DMS79 (cell line): ENCODE results near the gene DHX16.

ENCODE experiments used
- DNase-seq: peaks from one replicate; lab custom pipeline; 2025; lab: John Stamatoyannopoulos, UW

The DHX16 gene

DNA sequence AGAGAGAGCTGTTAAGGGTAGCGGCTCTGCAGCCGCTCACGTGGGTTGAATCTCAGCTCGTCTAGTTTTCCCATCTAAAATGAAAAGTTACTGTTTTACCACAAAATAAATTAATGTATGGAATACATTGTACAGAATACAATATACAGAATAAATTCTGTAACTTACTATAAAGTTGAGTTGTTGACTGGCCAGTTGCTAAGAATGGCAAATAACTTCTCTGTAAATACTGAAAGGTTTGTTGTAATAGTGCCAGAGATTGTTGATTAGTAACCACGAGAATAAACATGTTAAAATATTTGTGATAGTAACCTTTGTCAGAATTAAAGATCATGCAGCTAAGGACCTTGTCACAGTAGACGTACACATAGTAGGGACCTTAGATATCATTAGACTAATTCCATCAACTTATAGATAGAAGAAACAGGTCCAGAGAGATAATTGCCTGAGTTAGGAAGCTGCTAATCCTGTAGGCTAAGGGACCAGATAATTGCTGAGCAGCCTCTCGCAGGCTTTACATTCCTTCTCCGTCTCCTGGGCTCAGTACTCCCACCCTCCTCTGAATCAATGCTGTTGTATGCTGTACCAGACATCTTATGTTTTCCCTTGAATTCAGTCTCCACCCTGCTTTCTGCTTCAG, 18.5 kb upstream of the DHX16 start:
- no peak for DNase-seq

DNA sequence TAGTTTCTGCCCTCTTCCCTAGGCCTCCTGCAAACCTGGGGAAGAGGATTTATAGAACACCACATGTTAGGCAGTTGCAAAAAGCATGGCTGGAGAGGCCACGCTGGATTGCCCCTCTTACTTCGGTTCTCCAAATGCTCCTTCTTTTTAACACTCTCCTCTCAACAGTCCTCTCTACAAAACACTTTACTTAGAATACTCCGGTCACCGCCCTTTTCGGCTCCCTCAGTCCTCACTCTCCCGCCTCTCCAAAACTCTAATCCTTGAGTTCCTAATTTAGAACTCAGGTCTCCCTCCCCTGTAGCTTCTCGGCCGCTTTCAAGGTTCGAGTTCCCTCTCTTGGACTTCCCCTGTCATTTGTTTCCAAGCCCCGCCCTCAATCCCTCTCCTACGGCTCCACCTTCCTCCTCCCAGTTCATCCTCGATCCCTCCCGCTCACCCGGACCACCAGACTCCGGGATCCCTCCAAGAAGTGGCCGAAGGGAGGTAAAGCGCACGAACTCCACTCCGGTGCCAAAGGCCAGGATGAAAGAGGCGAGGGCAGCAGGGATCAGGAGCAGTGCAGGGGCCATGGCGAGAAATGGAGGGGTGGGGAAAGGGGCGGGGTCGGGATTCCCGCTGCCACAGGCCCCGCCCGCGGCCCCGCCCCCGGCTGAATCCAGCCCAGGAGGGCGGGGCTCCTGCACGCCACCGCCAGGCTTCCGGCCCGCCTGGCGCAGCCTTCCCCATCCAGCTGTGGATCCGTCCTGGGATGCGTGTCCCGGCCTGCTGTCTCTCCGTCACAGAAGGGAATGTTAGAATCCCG, 17.8 kb upstream of the DHX16 start, which contains the start of gene NRM:
NRM (minus strand) TSS at position 582 of the 805 bp plus-strand sequence; CDS start at position 572, 10 bp downstream.
- DNase-seq = peak; percentile 87

DNA sequence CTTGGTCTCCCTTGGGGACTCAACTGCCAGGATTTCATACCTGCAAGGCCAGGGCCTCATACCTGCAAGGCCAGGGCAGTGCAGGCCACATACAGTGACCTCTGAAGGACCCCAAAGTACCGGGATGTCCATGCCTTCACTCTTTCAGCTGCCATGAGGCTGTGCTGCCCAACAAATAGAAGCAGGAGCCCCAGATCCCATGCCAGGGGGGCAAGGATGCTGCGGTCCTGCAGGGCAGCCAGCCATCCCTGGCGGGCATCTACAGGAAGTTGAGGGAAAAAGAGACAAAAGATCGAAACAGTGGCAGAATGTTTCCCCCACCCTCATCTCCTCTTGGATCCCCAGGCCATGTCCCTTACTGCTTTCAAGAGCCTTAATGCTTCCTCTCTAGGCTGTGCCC, 17.2 kb upstream of the DHX16 start:
- no peak for DNase-seq

DNA sequence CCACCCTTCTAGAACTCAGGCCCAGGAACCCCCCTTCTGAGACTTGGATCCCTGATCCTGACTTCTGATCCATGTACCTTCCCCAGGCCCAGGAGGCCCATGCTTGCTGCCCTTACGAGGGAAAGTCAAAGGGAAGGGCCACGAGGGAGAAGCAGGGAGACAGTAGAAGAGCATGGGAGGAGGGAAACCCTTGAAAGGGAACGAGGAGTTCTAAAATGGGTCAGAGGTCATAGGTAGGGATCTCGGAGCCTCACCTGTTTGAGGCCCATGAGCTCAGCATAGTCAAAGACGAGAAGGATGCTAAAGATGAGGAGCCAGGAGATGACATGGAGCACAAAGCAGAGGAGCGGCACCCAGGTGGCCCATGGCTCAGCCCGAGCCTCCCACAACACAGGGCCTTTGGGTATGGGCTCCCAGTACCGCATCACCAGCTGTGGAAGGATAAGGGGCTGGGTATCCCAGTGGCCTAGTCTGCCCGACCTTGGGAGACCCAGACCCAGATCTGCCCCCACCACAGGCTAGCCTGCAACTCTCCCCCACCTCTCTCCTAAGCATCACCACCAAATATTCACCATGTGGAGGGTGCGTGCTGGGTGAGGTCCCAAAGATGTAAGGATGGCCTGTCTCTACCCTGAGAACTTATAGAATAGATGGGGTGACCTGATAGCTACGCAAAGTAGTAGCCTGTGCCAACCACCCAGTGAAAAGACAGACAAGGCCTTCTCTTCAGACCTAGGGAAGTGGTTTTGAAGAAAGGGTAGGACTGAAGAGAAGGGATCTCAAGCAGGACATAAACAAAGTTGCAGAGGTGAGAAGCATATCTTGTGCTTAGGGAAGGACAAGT, 16.4 kb upstream of the DHX16 start:
- no peak for DNase-seq

DNA sequence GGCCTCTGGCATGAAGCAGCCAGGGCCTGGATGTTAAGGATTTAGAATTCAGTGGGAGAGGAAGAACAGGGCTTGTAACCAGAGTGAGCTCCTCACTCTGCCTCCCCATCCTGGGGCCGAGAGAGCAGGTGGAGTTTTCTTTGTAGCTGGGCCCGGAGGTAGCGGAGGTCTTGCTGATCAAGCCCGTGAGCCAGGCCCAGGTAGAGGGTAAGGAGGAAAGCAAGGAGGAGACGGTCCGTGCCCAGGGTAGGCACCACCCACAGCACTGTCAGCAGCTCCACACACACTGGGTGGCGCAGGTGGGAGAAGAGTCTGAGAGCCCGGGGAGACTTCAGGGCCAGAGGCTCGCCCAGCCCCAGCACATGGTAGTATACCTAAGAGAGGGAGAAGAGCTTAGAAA, 15.8 kb upstream of the DHX16 start:
- no peak for DNase-seq

DNA sequence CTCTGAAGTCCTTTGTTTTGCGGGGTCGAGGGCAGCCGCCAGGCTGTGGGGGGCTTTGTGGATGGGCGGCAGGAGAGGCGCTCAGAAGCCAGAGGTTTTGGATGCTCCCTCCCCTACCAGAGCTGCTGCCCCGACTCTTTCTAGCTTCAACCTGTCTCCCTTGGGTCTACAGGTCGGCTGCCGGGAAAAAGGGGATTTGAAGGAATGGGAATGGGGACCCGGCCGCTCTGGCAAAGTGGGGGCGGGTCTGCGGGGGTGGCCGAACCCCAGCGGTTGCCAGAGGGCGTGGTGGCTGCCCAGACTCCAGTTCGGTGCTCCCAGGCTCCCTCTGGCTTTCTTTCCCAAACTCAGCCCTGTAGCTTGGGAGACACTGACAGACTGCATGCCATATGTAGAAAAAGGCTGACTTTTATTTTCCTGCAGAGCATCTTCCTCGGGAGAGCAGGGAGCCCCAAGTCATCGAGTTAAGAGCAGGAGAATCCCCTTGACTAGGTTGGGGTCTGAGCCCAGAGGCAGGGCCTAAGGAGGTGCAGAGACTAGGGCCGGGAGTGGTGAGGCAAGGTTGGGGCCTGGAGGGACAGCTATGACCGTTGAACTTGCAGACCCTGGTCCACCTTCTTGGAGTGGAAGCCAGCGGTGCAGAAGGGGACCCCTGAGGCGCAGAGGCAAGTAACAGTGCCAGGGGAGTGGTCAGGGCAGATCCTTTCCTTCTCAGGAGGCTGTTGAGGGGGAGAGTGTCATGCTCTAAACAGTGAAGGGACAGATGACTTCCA, 15.0 kb upstream of the DHX16 start:
- DNase-seq = no peak

DNA sequence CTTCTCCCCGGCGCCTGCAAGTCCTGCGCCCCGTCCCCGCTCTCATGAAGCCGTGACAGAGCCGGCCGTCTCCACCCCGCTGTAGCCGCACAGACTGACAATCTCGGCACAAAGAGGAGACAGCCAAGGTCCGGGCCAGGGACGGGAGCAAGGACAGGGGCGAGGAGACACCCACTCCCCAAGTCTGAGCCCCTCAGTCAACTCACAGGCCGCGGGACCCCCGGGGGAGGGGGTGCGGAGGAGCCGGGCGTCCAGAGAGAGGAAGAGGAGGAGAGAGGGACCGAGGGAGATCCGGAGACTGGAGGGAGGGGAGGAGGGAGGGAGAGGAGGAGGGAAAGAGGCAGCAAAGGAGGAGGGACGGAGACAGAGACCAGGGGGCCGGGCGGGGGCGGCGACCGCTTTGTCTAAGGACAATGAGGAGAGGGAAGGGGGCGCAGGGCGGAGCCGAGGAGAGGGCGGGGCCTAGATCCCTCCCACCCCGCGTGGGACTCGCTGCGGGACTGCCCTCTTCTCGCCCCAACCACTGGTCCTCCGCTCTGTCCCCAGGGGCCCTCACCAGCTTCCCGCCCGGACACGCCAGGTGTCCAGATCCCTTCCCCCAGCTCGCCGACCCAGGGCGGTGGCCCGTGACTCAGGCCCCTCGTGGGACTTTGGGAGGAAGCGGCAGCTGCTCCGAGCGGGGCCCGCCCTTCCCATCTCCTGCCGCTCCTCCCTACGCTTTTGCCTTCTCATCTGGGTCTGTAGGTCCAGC, 14.3 kb upstream of the DHX16 start:
- peak; percentile 90 for DNase-seq

DNA sequence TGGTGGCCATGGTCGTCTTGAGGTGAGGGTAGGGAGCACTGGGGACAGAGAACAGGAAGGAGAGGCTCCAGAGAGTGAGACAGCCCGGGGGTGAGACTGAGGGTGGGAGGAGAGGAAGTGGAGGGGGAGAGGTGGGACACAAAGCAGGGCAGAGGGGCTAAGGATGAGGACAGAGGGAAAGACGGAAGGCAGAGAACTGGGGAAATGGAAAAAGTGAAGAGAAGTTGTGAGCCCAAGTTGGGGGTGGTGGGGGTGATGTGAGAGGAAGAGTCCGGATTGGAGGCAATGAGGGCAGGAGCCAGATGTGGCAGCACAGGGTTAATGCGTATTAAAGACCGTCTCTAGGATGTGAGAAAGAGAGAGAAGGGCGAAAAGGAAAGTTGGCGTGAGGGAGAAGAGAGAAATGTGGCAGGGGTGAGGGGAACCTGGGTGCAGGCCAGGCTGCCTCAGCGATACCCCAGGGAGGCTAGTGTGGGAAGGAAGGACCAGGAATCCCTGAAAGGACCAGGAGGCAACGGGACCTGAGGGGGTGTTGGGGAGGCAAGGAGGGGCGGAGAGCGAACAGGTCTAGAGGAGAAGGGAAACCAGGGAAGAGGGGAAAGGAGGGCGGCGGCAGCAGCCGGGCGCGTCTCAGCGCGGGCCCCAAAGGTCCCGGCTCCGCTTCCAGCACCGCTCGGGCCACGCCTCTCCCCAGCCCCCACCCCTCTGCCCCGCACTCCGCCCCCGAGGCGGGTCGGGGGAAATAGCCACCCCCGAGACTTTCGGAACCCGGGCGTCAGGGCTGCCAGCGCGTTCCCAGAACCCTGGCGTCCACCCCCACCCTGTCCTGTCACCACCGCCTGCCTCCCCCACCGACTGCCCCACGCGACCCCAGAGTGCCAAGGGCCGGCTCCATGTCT, 13.5 kb upstream of the DHX16 start, which contains the start of gene PPP1R18:
PPP1R18 (minus strand) TSS at position 637 of the 899 bp plus-strand sequence; CDS start at position 10, 627 bp downstream.
- peak; percentile 46 for DNase-seq

DNA sequence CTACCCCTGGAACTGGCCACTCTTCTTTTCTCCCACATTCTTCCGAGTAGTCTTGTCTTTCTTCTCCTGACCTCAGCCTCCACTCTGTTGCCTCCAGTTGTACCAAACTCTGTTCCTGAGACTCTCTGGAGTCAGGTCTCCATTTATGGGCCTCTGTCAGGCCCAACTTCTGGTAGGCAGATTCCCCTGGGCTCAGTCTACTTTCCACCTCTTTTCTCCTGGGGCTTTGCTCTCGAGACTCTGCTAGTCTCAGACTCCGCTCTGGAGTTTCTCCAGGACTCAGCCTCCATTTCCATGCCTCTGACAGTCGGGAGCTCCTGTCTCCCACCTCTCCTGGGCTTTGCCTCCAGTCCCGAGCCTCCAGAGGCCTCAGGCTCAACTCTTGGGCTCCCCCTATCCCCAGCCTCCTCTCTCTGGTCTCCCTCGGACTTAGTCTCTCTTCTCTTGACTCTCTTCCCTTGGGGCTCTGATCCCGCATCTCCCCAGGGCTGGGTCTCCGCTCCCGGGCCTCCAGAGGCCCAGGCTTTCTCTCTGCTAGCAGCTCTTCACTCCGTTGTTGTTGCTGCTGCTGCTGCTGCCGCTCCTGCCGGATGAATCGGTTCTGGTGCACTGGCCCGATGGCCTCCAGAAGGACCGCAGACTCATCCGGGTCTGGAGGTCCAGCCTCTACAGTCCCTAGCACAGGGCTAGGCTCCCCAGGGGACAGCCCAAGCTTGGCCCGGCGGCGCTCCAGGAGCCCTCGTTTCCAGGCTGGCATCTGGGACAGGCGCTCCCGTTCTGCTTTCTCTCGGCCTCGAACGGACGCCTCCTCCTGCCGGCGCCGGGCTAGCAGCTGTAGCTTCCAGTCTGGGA, 12.6 kb upstream of the DHX16 start:
- no peak for DNase-seq

DNA sequence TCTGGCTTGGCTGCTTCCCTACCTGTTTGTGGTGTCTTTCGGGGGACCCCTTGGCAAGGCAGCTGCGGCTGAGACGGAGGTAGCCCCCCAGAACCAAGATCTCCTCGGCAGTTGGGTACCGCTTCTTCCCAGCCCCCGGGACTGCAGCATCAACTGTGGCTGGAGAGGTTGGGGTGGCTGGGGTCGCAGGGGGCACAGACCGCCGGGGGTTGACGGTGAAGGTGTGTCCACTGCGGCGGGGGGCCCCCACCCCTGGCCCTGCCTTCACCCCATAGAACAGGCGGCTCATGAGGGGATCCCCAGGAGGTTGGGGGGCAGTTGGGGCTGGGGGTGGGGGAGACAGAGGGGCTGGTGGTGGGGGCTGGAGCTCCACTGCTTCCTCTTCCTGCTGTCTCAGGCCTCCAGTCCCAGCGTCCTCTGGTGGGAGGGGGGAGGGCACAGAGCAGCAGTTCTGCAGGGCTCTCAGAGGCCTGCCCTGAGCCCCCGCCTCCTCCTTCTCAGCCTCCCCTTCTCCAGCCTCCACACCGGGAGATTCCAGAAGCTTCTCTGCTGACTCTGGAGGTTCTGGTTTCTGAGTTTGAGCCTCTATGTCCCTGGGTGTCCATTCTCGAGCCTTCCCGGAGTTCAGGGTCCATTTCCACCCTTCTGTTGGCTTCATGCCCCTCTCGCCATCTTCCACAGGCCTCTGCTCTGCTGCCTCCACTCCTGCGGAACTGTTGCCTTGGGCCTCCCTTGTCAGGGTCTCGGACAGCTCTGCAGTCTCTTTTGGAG, 11.8 kb upstream of the DHX16 start:
- no peak for DNase-seq

DNA sequence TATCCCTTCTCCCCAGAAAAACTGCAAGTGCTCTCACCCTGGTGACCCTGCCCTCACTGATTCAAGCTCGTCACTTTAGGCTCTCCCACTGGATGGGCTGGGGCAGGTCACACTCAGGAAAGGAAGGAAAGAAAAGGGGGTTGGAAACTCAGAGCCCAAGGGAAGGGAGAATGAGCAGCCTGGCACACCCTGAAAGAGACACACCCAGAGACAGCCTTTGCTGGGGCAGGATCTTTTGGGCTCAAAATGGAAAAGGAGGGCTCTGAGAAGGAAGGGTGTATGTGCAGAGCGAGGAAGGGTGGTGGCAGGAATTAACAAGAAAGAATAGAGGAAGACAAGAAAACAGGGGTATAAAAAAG, 11.2 kb upstream of the DHX16 start:
- no peak for DNase-seq

DNA sequence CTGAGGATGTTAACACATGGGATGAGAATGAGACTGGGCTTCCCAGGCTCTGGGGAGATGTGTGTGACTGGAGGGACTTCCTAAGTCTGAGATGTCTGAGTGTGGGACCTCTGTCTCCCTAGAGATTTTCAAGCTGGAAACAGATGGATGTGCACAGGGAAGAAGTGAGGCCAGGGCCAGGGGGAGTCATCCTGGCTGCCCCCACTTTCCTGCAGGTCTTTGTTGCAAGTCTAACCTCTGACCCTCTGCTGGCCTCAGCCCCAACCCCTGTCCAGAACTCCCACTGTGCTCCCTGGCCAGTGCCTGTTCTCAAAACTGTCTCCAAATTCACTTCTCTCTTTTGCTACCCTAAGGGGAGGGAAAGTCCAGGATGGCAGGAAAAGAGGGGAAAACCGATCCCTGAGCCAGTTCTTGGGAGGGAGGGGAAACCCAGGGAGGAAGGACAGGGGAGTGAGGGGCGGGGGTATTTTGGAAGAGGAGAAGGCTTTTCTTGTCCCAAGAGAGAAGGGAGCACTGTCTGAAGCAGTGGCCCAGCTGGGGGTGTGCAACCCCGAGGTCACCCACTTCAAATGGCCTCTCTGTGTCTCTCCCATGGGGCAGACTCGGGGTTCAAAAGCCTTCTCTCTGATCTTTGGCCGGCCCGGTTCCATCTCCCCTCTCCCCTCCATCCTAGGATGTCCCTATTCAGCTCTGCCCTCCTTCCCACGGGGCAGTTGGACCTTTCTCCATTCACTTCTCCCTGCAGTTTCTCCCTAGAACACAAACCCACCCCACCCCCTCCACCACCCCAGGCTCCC, 10.6 kb upstream of the DHX16 start:
- DNase-seq = no peak

DNA sequence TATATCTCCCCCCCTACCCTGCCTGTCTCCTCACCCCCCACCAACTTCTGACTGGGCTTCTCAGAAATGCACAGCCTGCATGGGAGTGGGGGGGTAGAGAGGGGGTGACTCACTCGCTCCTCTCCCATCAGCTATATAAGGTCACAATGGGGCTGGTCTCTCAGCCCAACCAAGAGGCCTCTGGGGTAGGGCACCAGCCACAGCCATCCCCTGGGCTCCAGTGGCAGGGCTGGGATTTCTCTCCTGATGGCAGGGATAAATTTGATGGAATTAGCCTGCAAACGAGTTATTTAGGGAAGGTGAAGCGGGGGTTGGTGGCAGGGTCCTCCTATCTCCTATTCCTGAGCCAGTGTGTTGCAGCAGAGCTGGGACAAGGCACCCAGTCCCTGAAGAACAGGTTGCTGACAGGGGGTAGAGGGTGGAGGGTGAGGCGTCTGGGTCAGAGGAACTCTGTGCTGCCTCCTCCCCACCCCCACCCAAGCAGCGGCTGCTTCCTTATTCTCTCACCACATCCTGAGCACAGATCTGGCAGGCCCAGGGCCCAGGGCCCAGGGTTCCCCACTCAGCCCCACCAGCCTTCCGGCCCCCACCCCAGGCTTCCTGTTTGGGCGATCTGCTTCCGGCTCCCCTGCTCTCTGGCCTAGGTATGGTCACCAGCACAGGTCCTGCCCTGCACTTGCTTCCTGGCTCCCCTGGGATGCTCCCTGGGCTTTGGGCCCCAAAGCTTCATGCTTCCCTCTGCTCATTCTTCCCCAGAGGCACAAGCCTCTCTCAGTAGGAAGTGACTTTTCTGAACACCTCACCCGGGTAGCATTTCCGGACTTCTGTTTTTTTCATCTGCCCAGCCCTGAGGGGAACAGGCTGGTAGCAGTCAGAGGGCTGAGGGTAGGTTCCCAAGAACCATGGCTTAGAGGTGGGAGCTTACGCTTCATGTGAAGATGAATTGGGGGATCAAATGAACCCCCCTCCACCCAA, 9.6 kb upstream of the DHX16 start:
- DNase-seq = no peak

DNA sequence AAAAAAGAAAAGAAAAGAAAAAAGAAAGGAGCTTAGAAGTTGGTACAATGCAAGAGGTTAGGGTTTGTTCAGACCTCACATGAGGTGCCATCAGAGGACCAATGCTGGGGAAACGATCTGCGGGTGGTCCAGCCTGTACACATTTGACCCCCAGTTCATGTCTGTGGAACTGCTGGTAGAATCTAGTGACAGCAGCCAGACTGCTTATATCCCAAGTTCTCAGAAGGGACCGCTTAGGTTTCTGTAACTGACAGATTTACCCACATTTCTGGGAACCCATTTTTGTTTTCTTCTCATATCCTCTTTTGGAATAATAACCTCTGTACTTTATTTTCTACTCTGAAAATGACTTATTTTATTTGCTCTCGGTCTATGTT, 8.9 kb upstream of the DHX16 start:
- DNase-seq = no peak

DNA sequence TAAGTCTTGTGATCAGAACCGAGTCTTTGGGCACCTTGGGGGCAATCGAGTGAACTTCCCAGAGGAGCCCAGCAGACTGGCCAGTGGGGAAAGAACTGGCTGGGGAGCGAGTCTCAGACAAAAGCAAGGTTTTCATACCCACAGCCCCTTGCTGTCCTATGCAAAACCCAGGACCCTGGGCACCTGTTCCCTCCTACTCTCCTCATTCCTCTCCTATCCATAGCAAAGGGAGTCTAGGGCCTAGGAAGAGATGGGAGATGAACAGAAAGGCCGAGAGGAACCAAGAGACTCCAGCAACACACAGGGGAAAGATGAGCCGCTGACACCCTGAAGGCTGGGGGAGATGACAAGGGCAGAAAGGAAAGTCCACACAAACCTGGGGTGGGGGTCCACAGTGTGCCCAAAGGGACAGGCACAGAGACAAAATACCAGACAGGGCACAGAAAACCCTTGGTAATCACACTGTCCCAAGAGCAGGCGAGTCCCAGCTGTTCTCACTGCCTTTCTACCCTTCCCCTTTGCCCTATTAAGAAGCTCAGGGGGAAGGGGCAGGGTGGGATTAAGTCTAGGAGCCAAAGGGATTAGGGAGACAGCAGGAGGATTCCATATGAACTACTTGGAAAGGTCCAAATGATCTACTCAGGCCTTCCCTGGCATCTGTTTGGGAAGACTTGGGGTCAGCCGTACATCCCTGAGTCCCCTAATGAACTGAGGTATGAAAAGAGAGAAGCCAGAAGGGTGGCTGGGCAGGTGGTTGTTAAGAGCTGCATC, 7.1 kb upstream of the DHX16 start:
- no peak for DNase-seq
